Measurements from ENCODE around the gene MEX3A.

DNA sequence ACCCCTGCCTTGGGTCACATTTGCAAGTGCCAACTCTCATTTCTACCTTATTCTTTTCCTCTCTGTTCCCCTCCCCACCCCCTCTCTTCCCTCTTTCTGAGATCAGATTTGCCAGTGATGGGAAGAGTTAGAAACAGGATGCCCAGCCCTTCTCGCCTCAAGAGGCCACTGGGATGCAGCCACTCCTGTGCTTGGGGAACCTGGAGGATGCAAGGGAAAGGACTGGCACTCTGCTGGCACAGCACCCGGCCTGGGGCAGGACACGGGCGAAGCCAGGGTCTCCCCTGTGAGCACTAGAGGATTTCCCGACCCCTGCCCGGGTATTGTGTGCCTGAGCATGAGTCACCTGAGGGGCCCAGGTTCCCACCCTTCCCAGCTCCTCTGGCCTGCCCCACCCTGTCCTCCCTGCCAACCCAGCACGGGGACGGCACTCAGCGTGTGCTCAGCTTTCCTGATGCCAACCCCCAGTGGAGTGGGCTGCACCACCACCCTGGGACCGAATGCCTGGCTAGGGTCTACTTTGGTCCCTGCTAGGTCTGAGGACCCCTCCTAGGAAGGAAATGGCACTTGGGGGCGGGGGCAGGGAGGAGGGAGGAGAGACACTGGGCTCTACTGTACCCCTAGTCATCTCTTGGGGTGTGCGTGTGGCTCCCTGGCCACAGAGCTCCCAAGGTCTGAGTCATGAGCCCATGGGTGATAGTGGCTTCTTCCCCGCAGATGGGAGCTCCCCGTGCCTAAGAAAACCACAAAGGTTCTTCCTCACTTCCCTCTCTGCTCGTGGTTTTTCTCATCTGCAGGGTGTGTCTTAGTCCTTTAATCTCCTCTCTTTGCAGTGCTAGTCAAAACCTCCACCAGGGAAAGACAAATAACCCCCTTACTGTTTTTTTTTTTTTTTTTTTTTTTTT, 44.6 kb upstream of the MEX3A start:
- TF ChIP-seq, protein P1, sequence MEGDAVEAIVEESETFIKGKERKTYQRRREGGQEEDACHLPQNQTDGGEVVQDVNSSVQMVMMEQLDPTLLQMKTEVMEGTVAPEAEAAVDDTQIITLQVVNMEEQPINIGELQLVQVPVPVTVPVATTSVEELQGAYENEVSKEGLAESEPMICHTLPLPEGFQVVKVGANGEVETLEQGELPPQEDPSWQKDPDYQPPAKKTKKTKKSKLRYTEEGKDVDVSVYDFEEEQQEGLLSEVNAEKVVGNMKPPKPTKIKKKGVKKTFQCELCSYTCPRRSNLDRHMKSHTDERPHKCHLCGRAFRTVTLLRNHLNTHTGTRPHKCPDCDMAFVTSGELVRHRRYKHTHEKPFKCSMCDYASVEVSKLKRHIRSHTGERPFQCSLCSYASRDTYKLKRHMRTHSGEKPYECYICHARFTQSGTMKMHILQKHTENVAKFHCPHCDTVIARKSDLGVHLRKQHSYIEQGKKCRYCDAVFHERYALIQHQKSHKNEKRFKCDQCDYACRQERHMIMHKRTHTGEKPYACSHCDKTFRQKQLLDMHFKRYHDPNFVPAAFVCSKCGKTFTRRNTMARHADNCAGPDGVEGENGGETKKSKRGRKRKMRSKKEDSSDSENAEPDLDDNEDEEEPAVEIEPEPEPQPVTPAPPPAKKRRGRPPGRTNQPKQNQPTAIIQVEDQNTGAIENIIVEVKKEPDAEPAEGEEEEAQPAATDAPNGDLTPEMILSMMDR (IDR thresholded peaks at IDR 0.05) = no peak
- TF ChIP-seq POLR2A (IDR thresholded peaks at IDR 0.05) = no peak
